Endothelial cell of umbilical vein (primary cell): ENCODE results near the gene RASGRF2. TPM values are rescaled to one million over a fixed set of nuclear protein-coding genes. Genes with fewer than 3 reads are reported as not detected.

Experiments used
- BruUV-seq: library from RNA; stranded (reverse); fragments of 400-500 nt; replicated peaks from 2 replicates; lab custom pipeline; 2021; lab: Mats Ljungman, UMichigan
- CTCF ChIA-PET: fragments of 300-600, 350-600 bp; sonication (Branson Sonifier 250); formaldehyde crosslinking; loops from one replicate; lab custom pipeline; 2021; ENCODE audit warnings: antibody characterized with exemption, inconsistent platforms; lab: Charles Lee
- POLR2A ChIA-PET: fragments of 300-600, 350-600 bp; sonication (Branson Sonifier 250); formaldehyde crosslinking; loops from one replicate; lab custom pipeline; 2021; ENCODE audit warnings: antibody characterized with exemption, inconsistent platforms; lab: Charles Lee
- DNase-seq: peaks from one replicate; pipeline ENCODE4 v3.0.0-alpha.2; 2011; ENCODE audit warnings: low read depth, low spot score
- FAIRE-seq: peaks from 2 replicates; lab custom pipeline; 2011; peaks lifted over from hg19 to GRCh38; lab: Jason Lieb, UNC
- H2AFZ ChIP-seq: 2 replicates; pipeline ENCODE4 v1.6.0; 2012; ENCODE audit warnings: low read depth, low read length, control low read depth, inconsistent platforms
- H3K27ac ChIP-seq: 2 replicates; pipeline ENCODE4 v1.5.1; 2011; ENCODE audit warnings: low read depth, mild to moderate bottlenecking, control low read depth, low read length, moderate library complexity; ENCODE audit not compliant: insufficient read depth
- H3K27me3 ChIP-seq, 2 experiments: 2 replicates each; pipeline versions ENCODE4 v1.6.0 to v1.6.1; 2011; ENCODE audit warnings: low read length in 2 of 2, mixed read lengths in 1 of 2; ENCODE audit not compliant: control insufficient read depth in 2 of 2, insufficient read depth in 2 of 2
- H3K36me3 ChIP-seq, 2 experiments: 2 replicates in 1 of 2; 3 replicates in 1 of 2; pipeline ENCODE4 v1.5.1; 2011; ENCODE audit warnings: low read length in 2 of 2, mild to moderate bottlenecking in 1 of 2, moderate library complexity in 1 of 2; ENCODE audit not compliant: control insufficient read depth in 2 of 2, insufficient read depth in 2 of 2; ENCODE audit errors: extremely low read depth in 1 of 2
- H3K4me1 ChIP-seq: 3 replicates; pipeline ENCODE4 v1.5.1; 2011; ENCODE audit warnings: mild to moderate bottlenecking, low read length; ENCODE audit not compliant: control insufficient read depth, insufficient read depth; ENCODE audit errors: extremely low read depth
- H3K4me2 ChIP-seq: 2 replicates; pipeline ENCODE4 v1.6.1; 2011; ENCODE audit warnings: low read length, control low read depth, mixed read lengths; ENCODE audit not compliant: insufficient read depth
- H3K4me3 ChIP-seq, 3 experiments: fragments of 200-600 bp in 1 of 3; sonication (generic), shearing (Covaris generic) in 1 of 3; replicated peaks in 1 of 3; 2 replicates each; pipeline ENCODE4 v1.5.1; 2011 to 2016; ENCODE audit warnings: control low read depth in 3 of 3, low read length in 3 of 3, mild to moderate bottlenecking in 2 of 3, inconsistent platforms in 1 of 3, low read depth in 1 of 3, moderate library complexity in 1 of 3; ENCODE audit not compliant: insufficient read depth in 1 of 3
- H3K79me2 ChIP-seq: 2 replicates; pipeline ENCODE4 v1.6.0; 2012; ENCODE audit warnings: low read length, inconsistent platforms; ENCODE audit not compliant: control insufficient read depth, insufficient read depth
- H3K9ac ChIP-seq: replicated peaks from 2 replicates; pipeline ENCODE3; 2011; ENCODE audit warnings: low read length, control low read depth; ENCODE audit not compliant: insufficient read depth; ENCODE audit errors: extremely low read depth
- H3K9me1 ChIP-seq: replicated peaks from 3 replicates; pipeline ENCODE4 v1.6.0; 2011; ENCODE audit warnings: mild to moderate bottlenecking, low read length; ENCODE audit not compliant: control insufficient read depth, insufficient read depth; ENCODE audit errors: extremely low read depth
- H3K9me3 ChIP-seq: replicated peaks from 2 replicates; pipeline ENCODE4 v1.5.1; 2012; ENCODE audit warnings: low read length, inconsistent platforms; ENCODE audit not compliant: control insufficient read depth, insufficient read depth
- H4K20me1 ChIP-seq: replicated peaks from 2 replicates; pipeline ENCODE3; 2011; ENCODE audit warnings: mild to moderate bottlenecking, low read length; ENCODE audit not compliant: control insufficient read depth, insufficient read depth; ENCODE audit errors: extremely low read depth
- CTCF ChIP-seq, 2 donors: IDR thresholded peaks; 1 replicate in 1 of 2; 2 replicates in 1 of 2; pipeline ENCODE4 v1.5.1; 2011; ENCODE audit warnings: low read length in 2 of 2, mild to moderate bottlenecking in 2 of 2, moderate library complexity in 2 of 2, control low read depth in 1 of 2, inconsistent platforms in 1 of 2, low read depth in 1 of 2; ENCODE audit not compliant: insufficient read depth in 1 of 2; ENCODE audit errors: extremely low read depth in 1 of 2
- EZH2 ChIP-seq: IDR thresholded peaks from 2 replicates; pipeline ENCODE4 v1.6.1; 2012; ENCODE audit warnings: borderline replicate concordance, low read depth, mild to moderate bottlenecking, moderate library complexity, low read length, inconsistent platforms; ENCODE audit not compliant: severe bottlenecking
- FOS ChIP-seq: IDR thresholded peaks from 2 replicates; pipeline ENCODE4 v1.6.1; 2011; ENCODE audit warnings: mild to moderate bottlenecking, low read length, moderate library complexity, borderline replicate concordance; ENCODE audit not compliant: insufficient read depth
- GATA2 ChIP-seq: IDR thresholded peaks from 2 replicates; pipeline ENCODE4 v1.7.0; 2011; ENCODE audit warnings: low read depth, mild to moderate bottlenecking, moderate library complexity, mixed read lengths, low read length; ENCODE audit not compliant: insufficient read length, insufficient read depth
- JUN ChIP-seq: IDR thresholded peaks from 2 replicates; pipeline ENCODE4 v1.6.1; 2011; ENCODE audit warnings: borderline replicate concordance, low read depth; ENCODE audit not compliant: insufficient read length, insufficient read depth
- MYC ChIP-seq: IDR thresholded peaks from one replicate; pipeline ENCODE4 v1.6.1; 2011; ENCODE audit warnings: mild to moderate bottlenecking, low read depth, low read length
- POLR2A ChIP-seq: IDR thresholded peaks from 2 replicates; pipeline ENCODE4 v1.6.1; 2012; ENCODE audit warnings: low read depth, mild to moderate bottlenecking, control low read depth, low read length
- POLR2AphosphoS5 ChIP-seq: IDR thresholded peaks from 2 replicates; pipeline ENCODE4 v1.6.1; 2012; ENCODE audit warnings: low read depth, mild to moderate bottlenecking, control low read depth, low read length, moderate library complexity; ENCODE audit not compliant: insufficient read depth
- dilution Hi-C: fragments of 300-500 bp; cut with MboI; formaldehyde crosslinking; loops from one replicate; pipeline ENCODE4 v1.15.0; 2019; ENCODE audit warnings: low sequenced_read_pairs; ENCODE audit not compliant: extremely low pct_ligation_motif_present
- intact Hi-C: fragments of 100-400 bp; cut with micrococcal nuclease; formaldehyde crosslinking; loops from one replicate; pipeline ENCODE4 v1.10.0; 2022
- polyA plus RNA-seq, 4 experiments: library from polyadenylated mRNA; depleted of rRNA in 3 of 4; stranded (reverse) in 3 of 4; unstranded in 1 of 4; fragments of >200 nt; gene quantifications; 2 replicates each; pipeline versions ENCODE4 v1.2.1 to v1.2.3, GENCODE V29; 2011 to 2012; ENCODE audit warnings: missing spikeins in 1 of 4
- total RNA-seq: library from RNA; stranded (reverse); gene quantifications from 2 replicates; pipeline ENCODE4 v1.2.3, GENCODE V29; 2021
- TF ChIP-seq, protein P1 (sequence below): IDR thresholded peaks from 2 replicates; pipeline ENCODE4 v1.6.1; 2011; ENCODE audit not compliant: insufficient read depth, insufficient read length

RASGRF2 gene
- total and polyA plus RNA-seq, 2 donors (not counting 3 experiments of a cell fraction or from before 2014, with no cell fraction given) = 0.41 to 4.0 TPM

DNA sequence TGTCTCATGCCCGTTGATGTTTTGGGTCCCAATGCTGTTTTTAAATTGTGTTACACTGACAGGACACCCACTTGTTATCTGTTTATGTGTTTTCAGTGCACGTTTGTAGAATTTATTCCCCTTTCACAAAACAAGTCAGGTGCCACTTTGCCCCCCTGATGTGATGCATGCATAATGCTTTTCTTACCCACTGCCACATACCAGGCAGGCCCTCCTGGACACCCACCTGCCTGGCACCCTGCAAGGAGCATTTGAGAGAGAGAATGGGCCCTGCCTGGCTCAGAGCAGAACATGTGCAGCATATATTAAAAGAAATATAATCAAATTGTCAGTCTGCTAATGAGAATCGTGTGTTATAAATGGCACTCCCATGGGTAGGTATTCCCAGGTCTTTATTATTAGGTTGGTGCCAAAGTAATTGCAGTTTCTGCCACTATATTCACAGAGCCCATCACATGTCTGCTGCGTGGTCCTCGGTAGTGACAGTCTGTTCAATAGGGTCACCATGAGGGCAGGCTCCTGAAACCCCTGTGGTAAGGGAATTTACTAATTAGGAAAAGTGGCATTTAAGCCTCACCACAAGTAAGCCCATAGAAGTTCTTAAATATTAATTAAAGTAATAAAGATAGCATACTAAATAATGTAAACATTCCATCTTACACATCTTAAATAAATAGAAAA is 220.8 kb downstream of the RASGRF2 start:
- no peak for FAIRE-seq
- CTCF ChIA-PET = interaction anchor here (0.6 to 2.5 kb wide), 3 partner anchors 10 to 162 kb away, joined by 3 to 11 read pairs (median 3); no protein-coding TSS in a partner anchor

More for the DNA sequence above, 220.8 kb downstream of the RASGRF2 start:
- H3K9me3 ChIP-seq = no peaks in the 10 kb centered on the region
- no peaks in the 10 kb centered on the region for H3K4me1 ChIP-seq
- no peaks in the 10 kb centered on the region for H4K20me1 ChIP-seq
- no peaks in the 10 kb centered on the region for H3K36me3 ChIP-seq
- no peak for TF ChIP-seq EZH2
- no peak for TF ChIP-seq POLR2A
- TF ChIP-seq, protein P1, sequence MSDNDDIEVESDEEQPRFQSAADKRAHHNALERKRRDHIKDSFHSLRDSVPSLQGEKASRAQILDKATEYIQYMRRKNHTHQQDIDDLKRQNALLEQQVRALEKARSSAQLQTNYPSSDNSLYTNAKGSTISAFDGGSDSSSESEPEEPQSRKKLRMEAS = no peak
- no peak for TF ChIP-seq MYC
- TF ChIP-seq JUN = no peak
- no peak for TF ChIP-seq FOS
- TF ChIP-seq CTCF (IDR thresholded peaks at IDR 0.05; ENCODE audit: extremely low read depth in 1 of 2, insufficient read depth in 1 of 2, low read depth in 1 of 2, low read length in 2 of 2) = no peak
- TF ChIP-seq GATA2 = no peak
- no peak for TF ChIP-seq POLR2AphosphoS5
- H3K79me2 ChIP-seq = no peaks in the 10 kb centered on the region
- POLR2A ChIA-PET = no interaction called here
- no peak for DNase-seq
- H2AFZ ChIP-seq = no peak overlapping the region
- no TSS peak for BruUV-seq
- no peak overlapping the region for H3K4me2 ChIP-seq
- dilution Hi-C loops = no loop called here
- no peak overlapping the region for H3K4me3 ChIP-seq
- no peaks in the 10 kb centered on the region for H3K9me1 ChIP-seq
- no peak overlapping the region for H3K9ac ChIP-seq
- H3K27me3 ChIP-seq = no peaks in the 10 kb centered on the region
- intact Hi-C loops = no loop called here
- no peak overlapping the region for H3K27ac ChIP-seq
